Panc1 (cell line): Measurements from ENCODE around the gene CETP.

Source experiments
- POLR2AphosphoS5 ChIP-seq: IDR thresholded peaks from 2 replicates; pipeline ENCODE4 v1.6.1; 2012; ENCODE audit warnings: mild to moderate bottlenecking, low read depth, low read length, moderate library complexity
- SIN3A ChIP-seq: IDR thresholded peaks from 2 replicates; pipeline ENCODE4 v1.6.1; 2012; ENCODE audit warnings: low read depth, mild to moderate bottlenecking, low read length, moderate library complexity, borderline replicate concordance; ENCODE audit not compliant: insufficient read depth
- TCF7L2 ChIP-seq: IDR thresholded peaks from 2 replicates; pipeline ENCODE4 v1.6.1; 2011; ENCODE audit warnings: mild to moderate bottlenecking, low read depth, low read length, inconsistent platforms
- TF ChIP-seq, protein P1 (sequence below): fragments of 450-650 bp; IDR thresholded peaks from 2 replicates; pipeline ENCODE4 v1.5.1; 2017; ENCODE audit warnings: mild to moderate bottlenecking
- TF ChIP-seq, protein P2 (sequence below), 2 experiments: IDR thresholded peaks; 2 replicates each; pipeline ENCODE4 v1.6.1; 2011 to 2012; ENCODE audit warnings: low read depth in 2 of 2, control low read depth in 1 of 2, low read length in 1 of 2, mild to moderate bottlenecking in 1 of 2, moderate library complexity in 1 of 2; ENCODE audit not compliant: insufficient read depth in 1 of 2

DNA sequence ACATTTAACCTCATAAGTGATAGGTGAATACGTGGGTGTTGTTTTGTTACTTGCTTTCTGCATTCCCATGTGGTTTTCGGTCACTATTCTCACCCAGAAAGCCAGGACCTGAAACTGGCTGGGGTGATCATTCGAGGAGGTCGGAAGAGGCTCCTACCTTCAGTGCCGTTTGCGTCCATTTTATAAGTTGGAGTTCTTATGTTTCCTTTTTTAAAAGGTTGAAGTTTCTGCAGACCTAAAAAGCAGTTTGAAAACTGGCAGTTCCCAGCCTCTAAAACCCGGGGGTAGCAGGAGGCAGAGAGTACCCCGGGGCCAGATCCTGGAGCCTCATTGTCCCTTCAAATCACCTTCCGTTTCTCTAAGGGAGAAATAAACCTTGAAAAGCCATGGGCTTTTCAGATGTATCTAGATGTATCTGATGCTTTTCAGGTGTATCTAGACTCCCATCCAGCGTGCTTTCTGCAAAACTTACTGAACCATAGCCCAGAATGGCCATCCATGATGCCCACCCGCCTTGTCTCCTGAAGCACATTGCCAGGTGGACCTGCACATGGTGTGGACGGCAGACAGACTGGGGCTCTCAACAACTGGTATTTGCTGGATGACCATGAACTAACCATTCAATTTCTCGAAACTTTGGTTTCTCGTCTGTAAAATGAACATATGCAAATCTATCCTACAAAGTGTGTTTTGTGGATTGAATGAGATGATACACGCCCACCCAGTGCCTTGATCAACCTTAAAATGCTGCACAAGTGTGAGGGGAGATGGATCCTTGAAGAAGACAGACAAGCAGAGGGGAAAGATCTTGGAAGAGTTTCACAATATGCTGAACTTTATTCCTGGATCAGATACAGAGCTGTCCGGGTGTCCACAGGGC lies 28.9 kb downstream of the CETP start:
- TF ChIP-seq POLR2AphosphoS5 (no peak), TCF7L2 (no peak), SIN3A (no peak)
- TF ChIP-seq, protein P1, sequence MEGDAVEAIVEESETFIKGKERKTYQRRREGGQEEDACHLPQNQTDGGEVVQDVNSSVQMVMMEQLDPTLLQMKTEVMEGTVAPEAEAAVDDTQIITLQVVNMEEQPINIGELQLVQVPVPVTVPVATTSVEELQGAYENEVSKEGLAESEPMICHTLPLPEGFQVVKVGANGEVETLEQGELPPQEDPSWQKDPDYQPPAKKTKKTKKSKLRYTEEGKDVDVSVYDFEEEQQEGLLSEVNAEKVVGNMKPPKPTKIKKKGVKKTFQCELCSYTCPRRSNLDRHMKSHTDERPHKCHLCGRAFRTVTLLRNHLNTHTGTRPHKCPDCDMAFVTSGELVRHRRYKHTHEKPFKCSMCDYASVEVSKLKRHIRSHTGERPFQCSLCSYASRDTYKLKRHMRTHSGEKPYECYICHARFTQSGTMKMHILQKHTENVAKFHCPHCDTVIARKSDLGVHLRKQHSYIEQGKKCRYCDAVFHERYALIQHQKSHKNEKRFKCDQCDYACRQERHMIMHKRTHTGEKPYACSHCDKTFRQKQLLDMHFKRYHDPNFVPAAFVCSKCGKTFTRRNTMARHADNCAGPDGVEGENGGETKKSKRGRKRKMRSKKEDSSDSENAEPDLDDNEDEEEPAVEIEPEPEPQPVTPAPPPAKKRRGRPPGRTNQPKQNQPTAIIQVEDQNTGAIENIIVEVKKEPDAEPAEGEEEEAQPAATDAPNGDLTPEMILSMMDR = no peak
- TF ChIP-seq, protein P2, sequence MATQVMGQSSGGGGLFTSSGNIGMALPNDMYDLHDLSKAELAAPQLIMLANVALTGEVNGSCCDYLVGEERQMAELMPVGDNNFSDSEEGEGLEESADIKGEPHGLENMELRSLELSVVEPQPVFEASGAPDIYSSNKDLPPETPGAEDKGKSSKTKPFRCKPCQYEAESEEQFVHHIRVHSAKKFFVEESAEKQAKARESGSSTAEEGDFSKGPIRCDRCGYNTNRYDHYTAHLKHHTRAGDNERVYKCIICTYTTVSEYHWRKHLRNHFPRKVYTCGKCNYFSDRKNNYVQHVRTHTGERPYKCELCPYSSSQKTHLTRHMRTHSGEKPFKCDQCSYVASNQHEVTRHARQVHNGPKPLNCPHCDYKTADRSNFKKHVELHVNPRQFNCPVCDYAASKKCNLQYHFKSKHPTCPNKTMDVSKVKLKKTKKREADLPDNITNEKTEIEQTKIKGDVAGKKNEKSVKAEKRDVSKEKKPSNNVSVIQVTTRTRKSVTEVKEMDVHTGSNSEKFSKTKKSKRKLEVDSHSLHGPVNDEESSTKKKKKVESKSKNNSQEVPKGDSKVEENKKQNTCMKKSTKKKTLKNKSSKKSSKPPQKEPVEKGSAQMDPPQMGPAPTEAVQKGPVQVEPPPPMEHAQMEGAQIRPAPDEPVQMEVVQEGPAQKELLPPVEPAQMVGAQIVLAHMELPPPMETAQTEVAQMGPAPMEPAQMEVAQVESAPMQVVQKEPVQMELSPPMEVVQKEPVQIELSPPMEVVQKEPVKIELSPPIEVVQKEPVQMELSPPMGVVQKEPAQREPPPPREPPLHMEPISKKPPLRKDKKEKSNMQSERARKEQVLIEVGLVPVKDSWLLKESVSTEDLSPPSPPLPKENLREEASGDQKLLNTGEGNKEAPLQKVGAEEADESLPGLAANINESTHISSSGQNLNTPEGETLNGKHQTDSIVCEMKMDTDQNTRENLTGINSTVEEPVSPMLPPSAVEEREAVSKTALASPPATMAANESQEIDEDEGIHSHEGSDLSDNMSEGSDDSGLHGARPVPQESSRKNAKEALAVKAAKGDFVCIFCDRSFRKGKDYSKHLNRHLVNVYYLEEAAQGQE (IDR thresholded peaks at IDR 0.05; ENCODE audit: insufficient read depth in 1 of 2, low read depth in 2 of 2, low read length in 1 of 2) = no peak
